Left ventricle myocardium inferior (tissue), 1 donor: ENCODE measurements around the gene PLEKHA4. TPM values are rescaled to one million over a fixed set of nuclear protein-coding genes. Genes with fewer than 3 reads are reported as not detected.
A peak's percentile ranks its signal among the peaks of the same experiment; 100 is the strongest.

Experiments used
- DNase-seq: peaks from one replicate; pipeline ENCODE4 v3.0.0-alpha.2; 2020
- H3K27ac ChIP-seq: fragments of 200-600 bp; replicated peaks from 2 replicates; pipeline ENCODE4 v1.8.0; 2021
- H3K27me3 ChIP-seq: fragments of 200-600 bp; 2 replicates; pipeline ENCODE4 v1.8.0; 2021; ENCODE audit warnings: low read depth
- H3K36me3 ChIP-seq: fragments of 200-600 bp; 2 replicates; pipeline ENCODE4 v1.8.0; 2021
- H3K4me1 ChIP-seq: fragments of 200-600 bp; 2 replicates; pipeline ENCODE4 v1.8.0; 2021
- H3K4me3 ChIP-seq: fragments of 200-600 bp; 2 replicates; pipeline ENCODE4 v1.8.0; 2021; ENCODE audit warnings: mild to moderate bottlenecking, moderate library complexity
- H3K9me3 ChIP-seq: fragments of 200-600 bp; replicated peaks from 2 replicates; pipeline ENCODE4 v1.8.0; 2021
- CTCF ChIP-seq: fragments of 200-600 bp; IDR thresholded peaks from 2 replicates; pipeline ENCODE4 v1.8.0; 2021; ENCODE audit warnings: antibody characterized with exemption, mild to moderate bottlenecking, borderline replicate concordance
- intact Hi-C: fragments of 100-400 bp; cut with micrococcal nuclease; formaldehyde crosslinking; loops from one replicate; pipeline ENCODE4 v1.11.0; 2022
- total RNA-seq: library from RNA; stranded (reverse); fragmentation: NEBNext Ultra II Directional; extraction: Animal tissue kit (Norgen Biotek cat#: 25700); gene quantifications from one replicate; pipeline ENCODE4 v1.2.1, GENCODE V29; 2021
- donor health status: DM: no; HTN: yes; CAD: no; lungs with severe emphysema.

PLEKHA4 gene
- total RNA-seq, 1 donor from 2014 or later, result 24.7 TPM

- Histone ChIP-seq H3K27me3 (no peaks in the 10 kb centered on the region), H3K4me1 (peaks cover 15% of the 10 kb centered on the region), H3K27ac (no peak overlapping the region), H3K9me3 (no peaks in the 10 kb centered on the region), H3K4me3 (no peak overlapping the region), H3K36me3 (no peaks in the 10 kb centered on the region)
- DNase-seq, result no peak
- TF ChIP-seq CTCF, result no peak
- intact Hi-C loops, result no loop called here
These were observed 45.9 kb downstream of the PLEKHA4 start for GRCh38 chr19:48822514-48822913.

GRCh38 chr19:48821633-48822032 lies 46.8 kb downstream of the PLEKHA4 start:
- no peaks in the 10 kb centered on the region for H3K27me3 ChIP-seq
- TF ChIP-seq CTCF, result no peak
- H3K9me3 ChIP-seq, result no peaks in the 10 kb centered on the region
- H3K27ac ChIP-seq, result no peak overlapping the region
- H3K4me3 ChIP-seq, result no peak overlapping the region
- DNase-seq, result no peak
- no peaks in the 10 kb centered on the region for H3K36me3 ChIP-seq
- intact Hi-C loops, result no loop called here
- peaks cover 15% of the 10 kb centered on the region for H3K4me1 ChIP-seq

GRCh38 chr19:48819366-48819816 lies 49.0 kb downstream of the PLEKHA4 start:
- Histone ChIP-seq H3K27ac (peak overlapping the region; percentile 79), H3K4me3 (no peak overlapping the region), H3K4me1 (peaks cover 27% of the 10 kb centered on the region), H3K27me3 (no peaks in the 10 kb centered on the region), H3K9me3 (no peaks in the 10 kb centered on the region), H3K36me3 (no peaks in the 10 kb centered on the region)
- peak; percentile 89 for DNase-seq
- TF ChIP-seq CTCF, result no peak
- intact Hi-C loops, result no loop called here

GRCh38 chr19:48818234-48818820 lies 50.1 kb downstream of the PLEKHA4 start:
- Histone ChIP-seq H3K9me3 (no peaks in the 10 kb centered on the region), H3K27me3 (no peaks in the 10 kb centered on the region), H3K4me3 (no peak overlapping the region), H3K27ac (peak overlapping the region; percentile 79), H3K4me1 (peaks cover 27% of the 10 kb centered on the region), H3K36me3 (no peaks in the 10 kb centered on the region)
- TF ChIP-seq CTCF, result no peak
- intact Hi-C loops, result no loop called here
- DNase-seq, result no peak

- Histone ChIP-seq H3K36me3 (no peaks in the 10 kb centered on the region), H3K27ac (no peak overlapping the region), H3K9me3 (no peaks in the 10 kb centered on the region), H3K4me3 (no peak overlapping the region), H3K4me1 (peaks cover 30% of the 10 kb centered on the region), H3K27me3 (no peaks in the 10 kb centered on the region)
- intact Hi-C loops, result no loop called here
- DNase-seq, result no peak
- TF ChIP-seq CTCF, result no peak
These were observed 50.8 kb downstream of the PLEKHA4 start for GRCh38 chr19:48817585-48818124.
